PC-3 (cell line): ENCODE results near the gene DENND2C. TPM values are rescaled to one million over a fixed set of nuclear protein-coding genes. Genes with fewer than 3 reads are reported as not detected.

ENCODE experiments used
- ATAC-seq: fragments of 200-7000 bp; cut with Tn5 transposase; 2 replicates; pipeline ENCODE4 v1.9.1; 2020; ENCODE audit warnings: mild to moderate bottlenecking, moderate library complexity
- BruUV-seq: library from RNA; stranded (reverse); fragments of 400-500 nt; replicated peaks from 2 replicates; lab custom pipeline; 2021; lab: Mats Ljungman, UMichigan
- CTCF ChIA-PET: fragments of 300-600 bp; sonication (Branson Sonifier 250); formaldehyde crosslinking; loops from one replicate; lab custom pipeline; 2022; ENCODE audit warnings: antibody characterized with exemption; lab: Charles Lee
- POLR2A ChIA-PET: fragments of 300-600 bp; sonication (Branson Sonifier 250); formaldehyde crosslinking; loops from one replicate; lab custom pipeline; 2022; ENCODE audit warnings: antibody characterized with exemption; ENCODE audit not compliant: unreplicated experiment; lab: Charles Lee
- DNase-seq: peaks from one replicate; pipeline ENCODE4 v3.0.0-alpha.2; 2015
- H2AFZ ChIP-seq: fragments of 300-600 bp; sonication (generic); 2 replicates; pipeline ENCODE4 v1.6.0; 2016; ENCODE audit warnings: antibody characterized with exemption, low read length
- H3F3A ChIP-seq: fragments of 300-600 bp; sonication (generic); one replicate; pipeline ENCODE4 v1.6.0; 2017; ENCODE audit warnings: antibody characterized with exemption, low read length, control low read depth, mild to moderate bottlenecking; ENCODE audit not compliant: unreplicated experiment
- H3K27ac ChIP-seq: fragments of 300-600 bp; sonication (generic); 2 replicates; pipeline ENCODE4 v1.5.1; 2016; ENCODE audit warnings: mild to moderate bottlenecking, low read length
- H3K27me3 ChIP-seq: fragments of 300-600 bp; sonication (generic); 2 replicates; pipeline ENCODE4 v1.6.1; 2016; ENCODE audit warnings: low read length, mixed read lengths
- H3K36me3 ChIP-seq: fragments of 300-600 bp; sonication (generic); 2 replicates; pipeline ENCODE4 v1.6.1; 2016; ENCODE audit warnings: low read depth, mixed run types, low read length, mixed read lengths
- H3K4me1 ChIP-seq: fragments of 300-600 bp; sonication (generic); 2 replicates; pipeline ENCODE4 v1.5.1; 2016; ENCODE audit warnings: low read length; ENCODE audit not compliant: insufficient read depth
- H3K4me2 ChIP-seq: fragments of 300-600 bp; sonication (generic); 2 replicates; pipeline ENCODE4 v1.6.0; 2016; ENCODE audit warnings: low read length
- H3K4me3 ChIP-seq: fragments of 300-600 bp; sonication (generic); 2 replicates; pipeline ENCODE4 v1.5.1; 2016; ENCODE audit warnings: mild to moderate bottlenecking, low read length, mixed read lengths
- H3K79me2 ChIP-seq: fragments of 300-600 bp; sonication (generic); 2 replicates; pipeline ENCODE4 v1.6.1; 2017; ENCODE audit warnings: low read length, mixed read lengths
- H3K9ac ChIP-seq: fragments of 300-600 bp; sonication (generic); 2 replicates; pipeline ENCODE4 v1.6.0; 2016; ENCODE audit warnings: mild to moderate bottlenecking, low read length
- H3K9me2 ChIP-seq: fragments of 300-600 bp; sonication (generic); replicated peaks from 2 replicates; pipeline ENCODE4 v1.6.1; 2016; ENCODE audit warnings: mixed run types, low read length, mixed read lengths
- H3K9me3 ChIP-seq: fragments of 300-600 bp; sonication (generic); 2 replicates; pipeline ENCODE4 v1.6.1; 2016; ENCODE audit warnings: low read length, mixed read lengths
- H4K20me1 ChIP-seq: fragments of 300-600 bp; sonication (generic); 2 replicates; pipeline ENCODE4 v1.6.1; 2016; ENCODE audit warnings: low read length, mixed read lengths
- EZH2 ChIP-seq: fragments of 300-600 bp; sonication (generic); IDR thresholded peaks from one replicate; pipeline ENCODE4 v1.6.1; 2017; ENCODE audit warnings: antibody characterized with exemption, mild to moderate bottlenecking, low read length; ENCODE audit not compliant: unreplicated experiment
- EZH2phosphoT487 ChIP-seq: fragments of 300-600 bp; sonication (generic); IDR thresholded peaks from 2 replicates; pipeline ENCODE4 v1.6.1; 2018; ENCODE audit warnings: mild to moderate bottlenecking, antibody characterized with exemption, low read length, borderline replicate concordance
- intact Hi-C: fragments of 100-400 bp; cut with micrococcal nuclease; formaldehyde crosslinking; loops from 2 replicates; pipeline ENCODE4 v1.9.0; 2023
- total RNA-seq: library from RNA; depleted of rRNA; stranded (reverse); fragments of >200 nt; gene quantifications from 2 replicates; pipeline ENCODE4 v1.2.3, GENCODE V29; 2014
- TF ChIP-seq, protein P1 (sequence below): fragments of 300-600 bp; sonication (generic); conservative IDR thresholded peaks from 2 replicates; pipeline ENCODE4 v1.5.1; 2017; ENCODE audit warnings: antibody characterized with exemption, low read depth, mild to moderate bottlenecking, low read length

The DENND2C gene
- total RNA-seq, 1 experiment from 2014 or later: 0.95 TPM

DNA sequence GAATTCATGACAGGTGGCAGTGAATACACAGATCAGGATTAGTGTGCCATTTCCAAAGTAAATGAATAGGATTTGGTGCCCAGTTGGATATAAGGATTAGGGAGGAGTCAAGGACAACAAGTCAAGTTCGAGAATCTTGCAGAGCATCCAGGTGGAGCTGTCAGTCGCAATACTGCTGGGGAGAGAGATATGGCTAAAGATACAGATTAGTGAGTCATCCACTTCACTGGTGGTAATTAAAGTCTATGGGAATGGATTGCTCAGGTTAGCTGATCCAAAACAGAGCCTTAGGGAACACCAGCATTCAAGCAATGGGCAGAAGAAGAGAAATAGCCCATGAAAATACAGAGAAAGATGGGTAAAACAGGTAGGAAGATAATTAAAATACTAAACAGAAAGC is 115.3 kb downstream of the DENND2C start:
- no peak overlapping the region for H3K4me2 ChIP-seq
- no peak overlapping the region for H3K27ac ChIP-seq
- no peak for DNase-seq
- H3K79me2 ChIP-seq: no peaks in the 10 kb centered on the region
- no peaks in the 10 kb centered on the region for H4K20me1 ChIP-seq
- ChIA-PET CTCF (no interaction called here), POLR2A (no interaction called here)
- H3K36me3 ChIP-seq: no peaks in the 10 kb centered on the region
- no TSS peak for BruUV-seq
- H3K9me2 ChIP-seq: no peaks in the 10 kb centered on the region
- no peaks in the 10 kb centered on the region for H3F3A ChIP-seq
- no peak for ATAC-seq
- TF ChIP-seq EZH2 (no peak), EZH2phosphoT487 (no peak)
- TF ChIP-seq, protein P1, sequence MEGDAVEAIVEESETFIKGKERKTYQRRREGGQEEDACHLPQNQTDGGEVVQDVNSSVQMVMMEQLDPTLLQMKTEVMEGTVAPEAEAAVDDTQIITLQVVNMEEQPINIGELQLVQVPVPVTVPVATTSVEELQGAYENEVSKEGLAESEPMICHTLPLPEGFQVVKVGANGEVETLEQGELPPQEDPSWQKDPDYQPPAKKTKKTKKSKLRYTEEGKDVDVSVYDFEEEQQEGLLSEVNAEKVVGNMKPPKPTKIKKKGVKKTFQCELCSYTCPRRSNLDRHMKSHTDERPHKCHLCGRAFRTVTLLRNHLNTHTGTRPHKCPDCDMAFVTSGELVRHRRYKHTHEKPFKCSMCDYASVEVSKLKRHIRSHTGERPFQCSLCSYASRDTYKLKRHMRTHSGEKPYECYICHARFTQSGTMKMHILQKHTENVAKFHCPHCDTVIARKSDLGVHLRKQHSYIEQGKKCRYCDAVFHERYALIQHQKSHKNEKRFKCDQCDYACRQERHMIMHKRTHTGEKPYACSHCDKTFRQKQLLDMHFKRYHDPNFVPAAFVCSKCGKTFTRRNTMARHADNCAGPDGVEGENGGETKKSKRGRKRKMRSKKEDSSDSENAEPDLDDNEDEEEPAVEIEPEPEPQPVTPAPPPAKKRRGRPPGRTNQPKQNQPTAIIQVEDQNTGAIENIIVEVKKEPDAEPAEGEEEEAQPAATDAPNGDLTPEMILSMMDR: no peak
- no peaks in the 10 kb centered on the region for H3K4me1 ChIP-seq
- intact Hi-C loops: loop anchor here (10.0 kb wide), 1 partner anchor 90 kb away; no protein-coding TSS in a partner anchor
- H3K9ac ChIP-seq: no peak overlapping the region
- H2AFZ ChIP-seq: no peak overlapping the region
- H3K9me3 ChIP-seq: no peaks in the 10 kb centered on the region
- H3K27me3 ChIP-seq: no peaks in the 10 kb centered on the region
- no peak overlapping the region for H3K4me3 ChIP-seq

DNA sequence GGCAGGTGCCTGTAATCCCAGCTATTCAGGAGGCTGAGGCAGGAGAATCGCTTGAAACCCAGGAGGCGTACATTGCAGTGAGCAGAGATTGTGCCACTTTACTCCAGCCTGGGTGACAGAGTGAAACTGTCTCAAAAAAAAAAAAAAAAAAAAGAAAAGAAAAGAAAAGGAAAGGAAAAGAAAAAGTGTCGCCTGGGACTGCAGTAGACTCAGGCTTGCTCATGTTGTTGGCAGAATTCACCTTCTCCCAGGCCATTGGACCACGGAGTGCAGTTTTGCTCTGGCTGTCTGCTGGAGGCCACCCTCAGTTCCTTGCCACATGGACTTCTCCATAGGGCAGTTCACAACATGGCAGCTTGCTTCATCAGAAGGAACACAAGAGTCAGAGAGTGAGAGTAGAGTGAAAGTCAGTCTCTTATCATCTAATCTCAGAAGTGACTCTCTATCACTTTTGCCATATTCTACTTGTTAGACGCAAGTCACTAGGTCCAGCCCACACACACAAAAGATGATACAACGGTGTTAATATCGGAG is 117.7 kb downstream of the DENND2C start:
- DNase-seq: no peak
- ChIA-PET CTCF (no interaction called here), POLR2A (no interaction called here)
- no peak overlapping the region for H3K4me3 ChIP-seq
- ATAC-seq: no peak
- H3K9me3 ChIP-seq: no peaks in the 10 kb centered on the region
- no peaks in the 10 kb centered on the region for H3F3A ChIP-seq
- no peaks in the 10 kb centered on the region for H3K27me3 ChIP-seq
- no peak overlapping the region for H3K27ac ChIP-seq
- no peaks in the 10 kb centered on the region for H3K79me2 ChIP-seq
- no peak overlapping the region for H3K9ac ChIP-seq
- intact Hi-C loops: loop anchor here (10.0 kb wide), 1 partner anchor 87 kb away; no protein-coding TSS in a partner anchor
- H3K36me3 ChIP-seq: no peaks in the 10 kb centered on the region
- no peaks in the 10 kb centered on the region for H3K9me2 ChIP-seq
- H2AFZ ChIP-seq: no peak overlapping the region
- H3K4me1 ChIP-seq: no peaks in the 10 kb centered on the region
- TF ChIP-seq, protein P1: no peak
- TF ChIP-seq EZH2: no peak
- TF ChIP-seq EZH2phosphoT487: no peak
- H4K20me1 ChIP-seq: no peaks in the 10 kb centered on the region
- BruUV-seq: no TSS peak
- no peak overlapping the region for H3K4me2 ChIP-seq

DNA sequence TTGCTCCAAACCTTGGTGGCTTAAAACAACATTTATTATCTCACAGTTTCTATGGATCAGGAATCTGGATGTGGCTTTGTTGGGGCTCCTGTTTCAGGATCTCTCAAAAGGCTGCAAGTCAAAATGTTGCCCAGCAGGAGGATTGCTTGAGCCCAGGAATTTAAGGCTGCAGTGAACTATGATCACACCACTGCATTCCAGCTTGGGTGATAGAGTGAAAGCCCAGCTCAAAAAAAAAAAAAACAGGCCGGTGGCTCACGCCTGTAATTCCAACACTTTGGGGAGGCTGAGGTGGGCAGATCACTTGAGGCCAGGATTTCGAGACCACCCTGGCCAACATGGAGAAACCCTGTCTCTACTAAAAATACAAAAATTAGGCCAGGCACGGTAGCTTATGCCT is 118.4 kb downstream of the DENND2C start:
- H3F3A ChIP-seq: no peaks in the 10 kb centered on the region
- no peak overlapping the region for H3K27ac ChIP-seq
- H3K4me1 ChIP-seq: no peaks in the 10 kb centered on the region
- ATAC-seq: no peak
- intact Hi-C loops: loop anchor here (10.0 kb wide), 1 partner anchor 87 kb away; no protein-coding TSS in a partner anchor
- no peak overlapping the region for H3K4me3 ChIP-seq
- no peaks in the 10 kb centered on the region for H3K79me2 ChIP-seq
- no TSS peak for BruUV-seq
- ChIA-PET CTCF (no interaction called here), POLR2A (interaction anchor here (0.6 kb wide), 1 partner anchor 118 kb away, joined by 6 read pairs; the partner anchor contains the start of gene DENND2C)
- no peaks in the 10 kb centered on the region for H3K27me3 ChIP-seq
- no peak for DNase-seq
- no peak overlapping the region for H3K4me2 ChIP-seq
- no peak overlapping the region for H2AFZ ChIP-seq
- TF ChIP-seq, protein P1: no peak
- no peak for TF ChIP-seq EZH2phosphoT487
- TF ChIP-seq EZH2: no peak
- no peak overlapping the region for H3K9ac ChIP-seq
- no peaks in the 10 kb centered on the region for H3K9me2 ChIP-seq
- H4K20me1 ChIP-seq: no peaks in the 10 kb centered on the region
- no peaks in the 10 kb centered on the region for H3K9me3 ChIP-seq
- H3K36me3 ChIP-seq: no peaks in the 10 kb centered on the region
